ENCODE results near the gene TSC2.
"Not testable (repeated sequence)": the region's sequence is repeated elsewhere in the genome, so short reads cannot be mapped to it uniquely, and the experiment has no call there.

TSC2 gene

DNA sequence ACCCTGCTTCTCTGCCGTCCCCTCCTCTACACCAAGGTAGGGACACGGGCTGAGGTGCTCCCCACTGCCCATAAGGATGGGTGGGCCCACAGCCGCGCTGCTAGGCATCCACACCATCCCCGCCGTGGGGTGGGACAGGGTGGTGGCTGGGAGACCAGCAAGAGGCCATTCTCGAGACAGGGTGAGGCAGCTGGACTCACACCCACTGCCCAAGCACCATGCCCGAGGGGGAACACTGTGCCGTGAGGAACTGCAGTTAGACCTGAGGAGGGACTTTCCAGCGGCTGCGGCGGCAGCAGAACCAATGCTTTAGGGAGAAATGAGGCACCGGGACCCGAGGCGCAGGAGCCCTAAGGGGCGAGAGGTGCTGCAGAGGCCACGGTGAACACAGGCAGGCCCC lies 74.6 kb downstream of the TSC2 start:
- DNase-seq (ENCODE audit: low read depth, low spot score) = no peak

DNA sequence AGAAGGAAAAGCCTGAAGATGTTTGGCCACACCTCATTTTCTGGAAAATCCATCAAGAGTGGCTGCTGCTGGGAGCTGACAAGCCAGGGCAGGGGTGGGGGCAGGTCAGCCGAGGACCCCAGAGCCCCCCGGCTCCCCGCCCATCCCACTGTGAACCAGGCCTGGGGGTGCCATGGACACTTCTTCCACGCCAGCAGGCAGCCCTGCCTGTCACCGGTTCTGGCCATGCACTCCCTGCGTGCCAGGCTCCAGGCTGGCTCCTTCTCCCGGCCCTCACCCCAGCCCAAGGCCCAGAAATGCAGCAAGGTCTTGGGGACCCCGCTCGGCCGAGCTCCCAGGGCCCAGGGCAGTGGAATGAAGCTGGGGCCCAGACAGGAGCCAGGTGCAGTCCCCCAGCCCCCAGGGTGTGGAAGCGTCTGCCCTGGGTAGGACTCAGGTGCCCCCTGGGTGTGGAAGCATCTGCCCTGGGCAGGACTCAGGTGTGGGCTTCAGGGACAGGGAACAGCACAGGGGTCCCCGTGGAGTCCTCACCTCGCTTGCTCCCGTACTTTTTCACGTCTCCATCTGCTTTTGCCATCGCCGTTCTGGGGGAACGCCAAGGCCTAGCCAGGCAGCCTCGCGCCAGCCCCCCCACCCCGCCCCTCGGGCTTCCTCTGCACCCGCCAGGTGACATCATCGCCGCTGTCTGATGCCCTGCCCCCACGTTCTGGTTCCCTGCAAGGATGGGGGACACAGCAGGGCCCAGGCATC lies 75.3 kb downstream of the TSC2 start:
- not testable (repeated sequence) for DNase-seq (ENCODE audit: low read depth, low spot score)

DNA sequence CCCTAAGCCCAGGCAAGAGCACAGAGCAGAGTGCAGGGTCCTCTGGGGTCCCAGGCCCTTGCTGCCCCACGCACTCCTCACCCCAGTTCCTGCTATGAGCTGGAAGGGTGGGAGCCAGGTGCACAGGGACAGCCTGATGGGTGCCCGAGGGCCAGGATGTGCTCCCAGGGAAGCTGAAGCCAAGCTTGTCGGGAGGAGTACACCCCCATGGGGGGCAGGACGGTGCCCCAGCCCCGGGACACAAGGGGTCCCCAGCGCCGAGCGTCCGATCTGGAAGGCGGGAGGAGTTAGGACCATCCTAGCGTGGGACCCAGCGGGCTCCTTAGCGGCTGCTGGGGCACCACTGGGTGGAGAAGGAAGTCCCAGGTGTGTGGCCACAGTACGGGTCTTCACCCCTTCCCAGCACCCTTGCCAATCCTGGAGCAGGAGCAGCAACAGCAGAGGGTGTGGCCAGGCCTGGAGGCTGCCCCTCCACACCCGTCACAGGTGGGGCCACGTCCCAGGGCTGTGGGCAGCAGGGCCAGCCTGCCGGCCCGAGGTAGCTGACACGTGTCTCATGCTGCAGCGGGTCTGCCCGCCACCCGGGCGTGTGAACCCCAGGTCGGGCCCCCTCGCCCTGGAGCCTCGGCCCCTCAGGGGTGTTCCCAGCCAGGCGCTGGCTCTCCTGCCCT lies 76.1 kb downstream of the TSC2 start:
- not testable (repeated sequence) for DNase-seq (ENCODE audit: low read depth, low spot score)

DNA sequence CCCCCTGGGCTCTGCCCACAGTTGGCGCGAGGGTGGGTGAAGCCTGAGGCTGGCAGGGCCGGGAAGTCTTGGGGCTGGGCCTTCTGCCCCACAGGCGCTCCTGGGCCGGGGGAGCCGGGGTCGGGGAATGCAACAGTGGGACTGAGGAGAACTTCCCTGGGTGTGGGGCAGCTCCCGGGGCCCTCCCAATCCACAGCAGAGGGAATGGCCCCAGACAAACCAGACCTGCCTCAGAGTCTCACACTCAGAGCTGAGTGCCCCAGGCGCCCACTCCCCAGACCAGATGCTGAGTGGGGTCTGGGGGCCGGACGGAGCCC lies 76.5 kb downstream of the TSC2 start:
- DNase-seq (ENCODE audit: low read depth, low spot score) = not testable (repeated sequence)

DNA sequence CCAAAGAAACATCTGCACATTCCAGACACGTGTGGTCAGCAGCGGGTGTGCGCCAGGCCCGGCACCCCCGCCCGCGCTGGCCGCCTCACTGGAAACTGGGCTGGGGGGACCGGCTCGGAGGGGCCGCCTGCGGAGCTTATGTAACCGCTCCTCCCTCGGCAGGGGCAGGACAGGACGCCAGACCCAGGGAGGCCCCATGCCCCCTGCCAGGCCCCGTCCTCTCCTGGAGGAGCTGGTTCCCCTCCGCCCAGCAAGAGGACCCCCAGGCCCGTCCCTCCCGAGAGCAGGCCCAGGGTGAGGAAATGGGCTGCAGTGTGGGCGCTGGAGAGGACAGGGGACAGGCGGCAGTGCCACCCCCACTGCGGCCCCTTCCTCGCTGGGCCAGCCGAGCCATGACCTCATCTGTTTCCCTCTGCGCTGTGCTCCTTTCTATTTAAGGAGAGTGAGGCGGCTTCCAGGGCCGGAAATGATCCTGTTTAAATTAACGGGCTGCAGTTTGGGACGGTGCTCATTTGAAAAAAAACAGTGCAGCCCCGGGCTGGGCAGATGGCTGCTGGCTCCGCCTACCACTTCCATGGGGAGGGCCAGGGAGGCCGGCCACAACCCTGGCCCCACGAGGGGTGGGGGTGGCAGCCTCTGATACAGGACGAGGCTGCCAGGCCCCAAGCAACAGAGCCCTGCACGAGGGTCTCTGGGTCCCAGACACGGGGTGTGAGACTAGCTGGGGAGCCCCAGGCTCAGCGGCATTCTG lies 77.1 kb downstream of the TSC2 start:
- DNase-seq (ENCODE audit: low read depth, low spot score) = not testable (repeated sequence)

DNA sequence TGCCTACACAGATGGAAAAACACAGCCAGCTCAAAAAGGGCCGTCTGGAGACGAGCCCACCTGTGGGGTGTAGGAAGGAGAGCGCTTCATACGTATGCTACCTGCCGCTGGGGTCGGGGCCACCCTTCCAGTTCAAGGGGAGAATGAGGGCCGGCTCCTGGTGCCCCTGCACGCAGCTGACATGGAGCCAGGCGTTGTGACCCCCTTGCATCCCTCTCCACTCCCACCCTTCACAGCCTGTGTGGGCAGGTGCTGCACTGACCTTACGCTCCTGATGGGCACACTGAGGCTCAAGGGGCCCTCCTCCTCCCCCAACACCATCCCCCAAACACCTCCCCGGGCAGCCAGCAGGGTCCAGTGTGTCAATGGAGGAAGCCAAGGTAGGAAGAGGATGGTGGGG lies 77.8 kb downstream of the TSC2 start:
- not testable (repeated sequence) for DNase-seq (ENCODE audit: low read depth, low spot score)

DNA sequence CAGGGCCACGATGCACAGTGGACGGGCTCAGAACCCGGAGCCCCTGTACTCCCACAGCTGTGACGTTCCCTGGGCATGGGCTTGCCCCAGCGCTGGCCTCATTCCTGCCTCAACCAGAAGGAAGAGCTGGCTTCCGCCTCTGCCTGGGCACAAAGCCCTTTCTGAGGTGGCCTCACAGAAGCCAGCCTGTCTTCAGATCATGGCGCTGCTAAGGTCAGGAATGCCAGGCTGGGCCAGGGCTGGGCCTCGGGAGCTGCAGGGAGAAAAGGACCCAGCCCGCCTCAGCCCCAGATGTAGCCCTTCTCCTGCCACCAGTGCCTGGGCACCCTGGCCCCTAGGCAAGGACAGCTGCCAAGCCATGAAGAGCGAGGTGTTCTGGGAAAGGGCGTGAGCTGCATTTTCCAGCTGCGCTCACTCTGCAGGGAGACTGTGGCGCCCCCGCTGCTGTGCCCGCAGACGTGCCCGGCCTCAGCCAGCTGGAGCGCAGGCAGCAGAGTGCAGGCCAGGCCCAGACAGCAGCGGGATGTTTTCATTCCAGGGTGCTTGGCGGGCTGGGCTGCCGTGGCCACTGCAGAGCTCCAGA lies 78.5 kb downstream of the TSC2 start:
- DNase-seq (ENCODE audit: low read depth, low spot score) = not testable (repeated sequence)

DNA sequence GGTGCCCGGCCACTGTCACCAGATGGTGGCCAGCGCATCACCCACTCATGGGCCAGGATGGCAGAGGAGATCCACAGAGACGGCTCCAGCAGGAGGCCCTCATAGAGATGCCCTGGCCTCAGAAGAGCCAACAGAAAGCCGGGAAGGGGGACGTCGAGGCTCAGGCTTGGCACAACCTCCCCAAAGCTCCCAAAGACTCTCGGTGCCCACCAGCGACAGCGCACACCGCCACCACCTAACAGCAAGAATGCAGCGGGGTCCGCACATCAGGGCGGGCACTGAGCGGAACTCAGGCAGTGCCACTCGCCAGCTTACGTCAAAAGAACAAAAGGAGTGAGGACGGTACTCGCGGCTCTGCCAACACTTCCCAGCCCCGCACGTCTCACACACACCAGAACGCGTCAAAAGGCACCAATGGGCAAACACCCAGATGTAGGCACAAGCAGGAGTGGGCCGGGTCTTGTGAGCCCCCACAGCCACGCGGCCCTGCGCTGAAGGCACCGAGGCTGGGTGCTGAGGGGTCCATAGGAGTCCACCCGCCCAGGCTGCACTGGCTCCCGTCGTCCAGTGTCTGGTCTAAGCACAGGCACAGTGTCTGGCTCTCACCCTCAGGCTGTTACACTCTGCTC lies 79.3 kb downstream of the TSC2 start:
- DNase-seq (ENCODE audit: low read depth, low spot score) = not testable (repeated sequence)

DNA sequence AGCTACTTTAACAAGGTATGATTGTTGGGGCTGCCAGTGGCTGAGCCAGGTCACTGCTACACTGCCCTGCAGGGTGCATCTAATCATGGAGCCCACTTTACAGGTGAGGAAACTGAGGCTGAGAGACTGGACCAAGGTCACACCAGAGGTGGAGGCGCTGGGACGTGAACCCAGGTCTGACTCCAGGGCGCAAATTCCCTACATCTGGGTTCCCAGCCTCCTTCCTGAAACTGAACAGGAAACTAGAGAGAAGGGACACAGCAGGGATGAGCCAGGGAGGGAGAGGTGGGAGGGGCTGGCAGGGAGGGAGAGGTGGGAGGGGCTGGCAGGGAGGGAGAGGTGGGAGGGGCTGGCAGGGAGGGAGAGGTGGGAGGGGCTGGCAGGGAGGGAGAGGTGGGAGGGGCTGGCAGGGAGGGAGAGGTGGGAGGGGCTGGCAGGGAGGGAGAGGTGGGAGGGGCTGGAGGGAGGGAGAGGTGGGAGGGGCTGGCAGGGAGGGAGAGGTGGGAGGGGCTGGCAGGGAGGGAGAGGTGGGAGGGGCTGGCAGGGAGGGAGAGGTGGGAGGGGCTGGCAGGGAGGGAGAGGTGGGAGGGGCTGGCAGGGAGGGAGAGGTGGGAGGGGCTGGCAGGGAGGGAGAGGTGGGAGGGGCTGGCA lies 80.0 kb downstream of the TSC2 start:
- DNase-seq (ENCODE audit: low read depth, low spot score) = not testable (repeated sequence)

DNA sequence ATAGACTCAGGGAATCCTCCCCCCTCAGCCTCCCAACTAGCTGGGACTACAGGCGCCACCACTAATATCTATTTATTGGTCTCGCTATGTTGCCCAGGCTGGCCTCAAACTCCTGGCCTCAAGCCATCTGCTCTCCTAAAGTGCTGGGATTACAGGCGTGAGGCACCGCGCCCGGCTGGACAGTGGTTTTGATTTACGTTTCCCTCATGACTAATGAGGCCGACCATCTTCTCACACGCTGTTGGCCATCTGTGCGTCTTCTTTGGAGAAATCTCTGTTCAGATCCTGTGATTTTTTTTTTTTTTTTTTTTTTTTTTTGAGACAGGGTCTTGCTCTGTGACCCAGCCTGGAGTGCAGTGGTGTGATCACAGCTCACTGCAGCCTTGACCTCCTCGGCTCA lies 81.5 kb downstream of the TSC2 start:
- DNase-seq (ENCODE audit: low read depth, low spot score) = not testable (repeated sequence)

DNA sequence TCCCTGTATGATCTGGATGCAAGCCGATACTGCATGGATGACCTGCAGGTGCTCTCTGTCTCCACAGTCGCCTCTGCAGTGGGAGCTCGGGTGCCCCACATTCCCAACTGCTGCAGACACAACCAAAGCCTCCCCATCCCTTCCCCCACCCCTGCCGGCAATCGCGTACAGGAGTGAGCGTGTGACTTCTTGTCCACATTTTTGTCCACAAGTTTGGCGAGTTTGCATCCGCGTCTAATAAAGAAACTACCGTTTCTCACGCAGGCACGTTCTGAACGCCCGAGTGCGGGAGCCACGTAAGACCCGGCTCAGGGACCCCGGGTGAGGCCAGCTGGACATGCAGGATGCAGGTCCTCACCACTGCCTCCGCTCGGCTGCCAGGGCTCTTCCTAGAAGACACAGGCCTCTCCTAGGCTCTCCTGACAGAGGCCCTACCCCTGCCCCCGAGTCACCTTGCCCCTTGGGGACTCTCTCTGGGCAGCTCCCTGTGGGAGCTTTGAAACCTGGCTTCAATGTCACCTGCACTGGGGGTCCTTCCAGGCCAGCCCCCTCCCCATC lies 82.2 kb downstream of the TSC2 start:
- DNase-seq (ENCODE audit: low read depth, low spot score) = not testable (repeated sequence)

DNA sequence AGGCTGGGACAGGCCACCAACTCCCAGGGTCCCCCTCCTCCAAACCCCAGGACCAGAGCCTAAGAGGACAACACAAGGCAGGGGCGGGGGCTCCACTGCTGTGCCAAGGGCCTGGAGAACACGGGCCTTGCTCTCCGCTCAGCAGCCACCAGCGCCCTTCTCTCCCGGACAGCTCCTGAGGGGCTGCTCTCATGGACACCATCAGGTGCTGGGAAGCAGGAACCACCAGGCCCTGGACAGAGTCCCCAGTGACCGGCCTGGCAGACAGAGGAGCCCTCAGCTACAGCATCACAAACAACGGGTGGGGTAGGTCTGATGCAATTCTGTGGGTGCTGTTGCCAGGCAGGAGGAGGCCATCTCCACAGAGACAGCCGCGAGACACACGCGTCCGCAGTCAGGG lies 86.0 kb downstream of the TSC2 start:
- DNase-seq (ENCODE audit: low read depth, low spot score) = not testable (repeated sequence)

DNA sequence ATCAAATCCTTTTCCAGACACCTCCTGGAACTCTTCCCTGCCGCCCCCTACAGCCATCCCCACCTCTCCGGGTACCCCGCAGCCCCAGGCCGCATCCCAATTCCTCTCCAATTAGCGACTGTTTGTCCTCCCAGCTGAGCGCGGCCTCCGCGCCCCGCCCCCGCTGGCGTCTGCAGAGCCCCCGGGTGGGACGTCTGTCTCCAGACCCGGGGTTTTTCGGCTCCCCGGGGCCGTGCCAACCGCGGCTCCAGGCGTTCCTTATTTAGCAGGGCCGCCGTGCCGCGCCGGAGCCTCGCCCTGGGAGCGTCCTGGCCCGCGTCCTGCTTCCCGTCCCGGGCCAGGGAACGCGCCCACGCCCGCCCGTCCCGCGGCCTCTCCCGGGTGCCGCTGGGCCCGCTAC lies 87.3 kb downstream of the TSC2 start:
- DNase-seq (ENCODE audit: low read depth, low spot score) = not testable (repeated sequence)

DNA sequence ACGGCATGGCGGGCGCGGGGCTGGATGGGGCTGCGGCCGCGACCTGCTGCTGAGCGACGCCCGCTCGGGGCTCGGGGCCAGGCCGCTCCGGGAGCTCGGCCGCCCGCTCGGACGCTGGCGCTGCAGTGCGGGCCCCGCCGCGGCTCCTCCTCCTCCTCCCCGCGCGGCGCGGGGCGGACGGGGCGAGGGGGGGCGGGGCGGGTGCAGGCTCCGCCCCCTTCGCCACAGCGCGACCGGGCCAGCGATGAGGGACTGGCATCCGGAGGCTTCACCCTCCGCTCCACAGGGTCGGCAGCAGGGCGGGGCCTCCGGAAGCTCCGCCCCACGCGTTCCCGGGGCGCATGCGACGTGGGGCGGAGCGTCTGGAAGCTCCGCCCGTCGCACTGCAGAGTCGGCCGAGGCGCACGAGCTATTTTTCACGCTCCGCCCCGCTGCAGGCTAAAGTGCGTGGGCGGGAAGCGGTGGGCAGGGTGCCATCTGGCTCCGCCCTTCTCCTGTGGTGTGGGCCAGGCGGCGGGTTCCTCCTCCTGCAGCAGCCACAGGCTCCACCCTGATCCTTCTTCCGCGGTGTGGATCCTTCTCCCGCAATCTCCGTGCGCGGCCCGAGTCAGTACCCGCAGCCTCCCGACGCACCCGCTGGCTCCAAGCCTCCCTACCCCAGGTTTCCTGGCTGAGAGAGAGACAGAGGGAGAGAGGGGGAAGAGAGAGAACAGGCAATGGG lies 88.1 kb downstream of the TSC2 start, which contains the start of gene PKD1:
Gene PKD1 (minus strand): TSS at position 129 of the 721 bp plus-strand sequence. CDS start 209 bp downstream, outside the sequence.
- peak; percentile 89 for DNase-seq (ENCODE audit: low read depth, low spot score)
